NB4 (cell line): ENCODE data around the gene ESYT1.

Experiments used
- MYC ChIP-seq: IDR thresholded peaks from 2 replicates; pipeline ENCODE4 v1.6.1; 2011; ENCODE audit warnings: low read depth, low read length
- TF ChIP-seq, protein P1 (sequence below): IDR thresholded peaks from one replicate; pipeline ENCODE4 v1.5.1; 2012; ENCODE audit warnings: low read depth, low read length
- TF ChIP-seq, protein P2 (sequence below): IDR thresholded peaks from 2 replicates; pipeline ENCODE4 v1.6.1; 2011; ENCODE audit warnings: low read depth, low read length

DNA sequence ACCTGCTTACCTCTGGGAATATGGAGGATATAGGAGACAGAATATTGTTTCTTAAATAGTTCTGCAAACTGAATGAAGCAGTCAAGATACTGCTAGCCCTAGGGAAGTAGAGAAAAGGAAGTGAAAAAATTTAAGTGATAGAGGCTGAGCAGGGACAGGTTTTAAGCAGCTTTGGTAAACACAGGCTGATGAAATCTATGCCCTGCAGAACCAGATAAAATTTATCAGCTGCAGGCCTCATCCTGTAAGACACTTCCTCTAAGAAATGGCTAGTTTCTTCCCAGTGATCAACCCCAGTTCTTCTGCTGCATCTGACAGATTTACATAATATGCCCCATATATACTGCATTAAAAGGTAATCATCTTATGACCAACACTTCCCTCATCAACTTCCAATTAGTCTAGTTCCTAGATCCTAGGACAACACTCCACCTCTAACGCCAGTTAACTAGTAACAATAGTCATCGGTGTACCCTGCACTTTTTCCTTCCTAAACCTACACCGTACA is 1.3 kb upstream of the ESYT1 start:
- TF ChIP-seq, protein P1, sequence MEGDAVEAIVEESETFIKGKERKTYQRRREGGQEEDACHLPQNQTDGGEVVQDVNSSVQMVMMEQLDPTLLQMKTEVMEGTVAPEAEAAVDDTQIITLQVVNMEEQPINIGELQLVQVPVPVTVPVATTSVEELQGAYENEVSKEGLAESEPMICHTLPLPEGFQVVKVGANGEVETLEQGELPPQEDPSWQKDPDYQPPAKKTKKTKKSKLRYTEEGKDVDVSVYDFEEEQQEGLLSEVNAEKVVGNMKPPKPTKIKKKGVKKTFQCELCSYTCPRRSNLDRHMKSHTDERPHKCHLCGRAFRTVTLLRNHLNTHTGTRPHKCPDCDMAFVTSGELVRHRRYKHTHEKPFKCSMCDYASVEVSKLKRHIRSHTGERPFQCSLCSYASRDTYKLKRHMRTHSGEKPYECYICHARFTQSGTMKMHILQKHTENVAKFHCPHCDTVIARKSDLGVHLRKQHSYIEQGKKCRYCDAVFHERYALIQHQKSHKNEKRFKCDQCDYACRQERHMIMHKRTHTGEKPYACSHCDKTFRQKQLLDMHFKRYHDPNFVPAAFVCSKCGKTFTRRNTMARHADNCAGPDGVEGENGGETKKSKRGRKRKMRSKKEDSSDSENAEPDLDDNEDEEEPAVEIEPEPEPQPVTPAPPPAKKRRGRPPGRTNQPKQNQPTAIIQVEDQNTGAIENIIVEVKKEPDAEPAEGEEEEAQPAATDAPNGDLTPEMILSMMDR: no peak
- TF ChIP-seq MYC: no peak
- TF ChIP-seq, protein P2, sequence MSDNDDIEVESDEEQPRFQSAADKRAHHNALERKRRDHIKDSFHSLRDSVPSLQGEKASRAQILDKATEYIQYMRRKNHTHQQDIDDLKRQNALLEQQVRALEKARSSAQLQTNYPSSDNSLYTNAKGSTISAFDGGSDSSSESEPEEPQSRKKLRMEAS: no peak
